RWPE2 (cell line): ENCODE measurements around the gene ASB4.

ENCODE experiments used
- ATAC-seq: fragments of 200-7000 bp; cut with Tn5 transposase; 3 replicates; pipeline ENCODE4 v1.9.1; 2021; ENCODE audit warnings: low read depth
- DNase-seq: peaks from one replicate; pipeline ENCODE4 v3.0.0-alpha.2; 2020; ENCODE audit warnings: low spot score
- H3K27ac ChIP-seq: fragments of 450-650 bp; 2 replicates; pipeline ENCODE4 v1.5.1; 2017; ENCODE audit warnings: mild to moderate bottlenecking; ENCODE audit not compliant: poor library complexity, severe bottlenecking
- H3K27me3 ChIP-seq: fragments of 250-450 bp; sonication (Bioruptor Pico); 2 replicates; pipeline ENCODE4 v1.5.1; 2021; ENCODE audit warnings: mild to moderate bottlenecking, moderate library complexity; ENCODE audit not compliant: insufficient read depth, poor library complexity, severe bottlenecking
- H3K36me3 ChIP-seq: fragments of 250-450 bp; sonication (Bioruptor Pico); 2 replicates; pipeline ENCODE4 v1.5.1; 2020; ENCODE audit warnings: low read depth, mild to moderate bottlenecking, moderate library complexity
- H3K4me1 ChIP-seq: fragments of 250-450 bp; sonication (Bioruptor Pico); 2 replicates; pipeline ENCODE4 v1.5.1; 2021; ENCODE audit warnings: mild to moderate bottlenecking, moderate library complexity; ENCODE audit not compliant: insufficient read depth, poor library complexity, severe bottlenecking
- H3K4me3 ChIP-seq: fragments of 250-450 bp; sonication (Bioruptor Pico); 2 replicates; pipeline ENCODE4 v1.5.1; 2021; ENCODE audit warnings: mild to moderate bottlenecking, moderate library complexity; ENCODE audit not compliant: severe bottlenecking
- H3K9me3 ChIP-seq: fragments of 250-450 bp; sonication (Bioruptor Pico); 2 replicates; pipeline ENCODE4 v1.5.1; 2021; ENCODE audit warnings: mild to moderate bottlenecking, moderate library complexity; ENCODE audit not compliant: severe bottlenecking
- TF ChIP-seq, protein P1 (sequence below): fragments of 450-650 bp; IDR thresholded peaks from one replicate; pipeline ENCODE4 v1.5.1; 2017; ENCODE audit warnings: mild to moderate bottlenecking, moderate library complexity; ENCODE audit not compliant: poor library complexity, severe bottlenecking

The ASB4 gene

DNA sequence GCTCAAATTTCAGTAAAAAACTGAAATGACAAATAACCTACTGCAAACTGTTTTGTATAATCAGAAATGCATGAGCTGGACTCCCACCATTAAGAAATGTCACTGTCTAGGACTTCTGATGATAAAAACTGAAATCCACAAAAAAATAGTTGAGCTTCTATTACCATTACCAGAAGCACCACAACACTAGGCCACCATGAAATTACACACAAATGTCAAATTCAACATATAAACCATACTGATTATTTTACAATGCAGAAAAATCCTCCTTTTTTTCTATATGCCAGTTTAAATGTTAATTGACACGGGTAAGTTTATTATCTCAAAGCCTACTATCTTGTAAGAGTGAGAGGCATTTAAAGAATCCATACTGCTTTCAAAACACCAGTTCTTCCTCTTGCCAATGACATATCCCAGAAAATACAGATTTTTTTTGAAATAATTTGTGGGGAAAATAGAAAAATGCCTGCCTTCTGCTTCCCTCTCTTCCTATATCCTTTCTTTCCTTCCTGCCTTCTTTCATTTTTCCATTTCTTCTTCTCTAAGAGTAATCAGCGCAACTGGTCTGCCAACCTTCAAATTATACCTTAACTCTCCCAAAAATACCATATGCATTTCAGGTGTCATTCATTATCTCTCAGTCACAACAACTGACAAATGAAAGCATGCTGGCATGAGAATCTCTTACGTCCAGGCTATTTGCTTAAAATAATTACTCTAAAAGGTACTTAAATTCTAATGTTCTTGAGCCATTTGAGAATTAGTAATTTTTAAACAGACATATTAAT, 98.3 kb downstream of the ASB4 start:
- Histone ChIP-seq H3K4me3 (no peak overlapping the region), H3K27me3 (peaks cover 4% of the 10 kb centered on the region), H3K4me1 (no peaks in the 10 kb centered on the region), H3K36me3 (no peaks in the 10 kb centered on the region), H3K9me3 (no peaks in the 10 kb centered on the region), H3K27ac (no peak overlapping the region)
- ATAC-seq (no peak), DNase-seq (no peak)
- TF ChIP-seq, protein P1, sequence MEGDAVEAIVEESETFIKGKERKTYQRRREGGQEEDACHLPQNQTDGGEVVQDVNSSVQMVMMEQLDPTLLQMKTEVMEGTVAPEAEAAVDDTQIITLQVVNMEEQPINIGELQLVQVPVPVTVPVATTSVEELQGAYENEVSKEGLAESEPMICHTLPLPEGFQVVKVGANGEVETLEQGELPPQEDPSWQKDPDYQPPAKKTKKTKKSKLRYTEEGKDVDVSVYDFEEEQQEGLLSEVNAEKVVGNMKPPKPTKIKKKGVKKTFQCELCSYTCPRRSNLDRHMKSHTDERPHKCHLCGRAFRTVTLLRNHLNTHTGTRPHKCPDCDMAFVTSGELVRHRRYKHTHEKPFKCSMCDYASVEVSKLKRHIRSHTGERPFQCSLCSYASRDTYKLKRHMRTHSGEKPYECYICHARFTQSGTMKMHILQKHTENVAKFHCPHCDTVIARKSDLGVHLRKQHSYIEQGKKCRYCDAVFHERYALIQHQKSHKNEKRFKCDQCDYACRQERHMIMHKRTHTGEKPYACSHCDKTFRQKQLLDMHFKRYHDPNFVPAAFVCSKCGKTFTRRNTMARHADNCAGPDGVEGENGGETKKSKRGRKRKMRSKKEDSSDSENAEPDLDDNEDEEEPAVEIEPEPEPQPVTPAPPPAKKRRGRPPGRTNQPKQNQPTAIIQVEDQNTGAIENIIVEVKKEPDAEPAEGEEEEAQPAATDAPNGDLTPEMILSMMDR: no peak

DNA sequence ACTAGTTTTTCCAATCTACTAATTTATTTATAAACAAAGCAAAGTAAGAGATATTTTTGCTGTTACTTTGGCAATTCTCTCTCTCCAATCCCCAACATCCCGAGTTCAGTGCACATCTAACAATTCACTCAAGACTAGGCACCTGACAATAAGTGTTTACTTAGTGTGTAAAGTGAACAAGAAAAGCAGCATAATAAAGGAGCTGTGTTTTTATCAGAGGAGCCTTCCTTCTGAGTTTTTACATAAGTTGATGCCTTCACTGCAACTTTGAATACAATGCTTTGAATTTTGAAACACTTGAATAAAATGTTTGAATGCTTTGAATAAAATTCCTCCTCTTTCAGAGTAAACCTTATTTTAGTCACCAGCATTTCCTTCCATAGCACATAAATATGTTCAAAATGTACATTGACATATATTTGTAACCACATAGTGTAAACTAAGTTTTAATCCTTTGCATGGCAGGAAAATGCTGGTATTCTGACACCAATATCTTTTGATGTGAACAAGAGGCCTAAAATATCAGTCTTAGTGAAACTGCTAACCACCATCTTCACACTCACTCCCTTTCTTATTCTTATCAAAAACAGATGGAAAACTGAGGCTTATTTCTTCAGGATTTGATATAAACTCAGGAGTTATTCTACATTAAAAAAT, 99.2 kb downstream of the ASB4 start:
- no peak for ATAC-seq
- TF ChIP-seq, protein P1: no peak
- H3K4me3 ChIP-seq: no peak overlapping the region
- no peaks in the 10 kb centered on the region for H3K4me1 ChIP-seq
- H3K9me3 ChIP-seq: no peaks in the 10 kb centered on the region
- DNase-seq: no peak
- H3K27me3 ChIP-seq: peaks cover 4% of the 10 kb centered on the region
- no peaks in the 10 kb centered on the region for H3K36me3 ChIP-seq
- no peak overlapping the region for H3K27ac ChIP-seq

DNA sequence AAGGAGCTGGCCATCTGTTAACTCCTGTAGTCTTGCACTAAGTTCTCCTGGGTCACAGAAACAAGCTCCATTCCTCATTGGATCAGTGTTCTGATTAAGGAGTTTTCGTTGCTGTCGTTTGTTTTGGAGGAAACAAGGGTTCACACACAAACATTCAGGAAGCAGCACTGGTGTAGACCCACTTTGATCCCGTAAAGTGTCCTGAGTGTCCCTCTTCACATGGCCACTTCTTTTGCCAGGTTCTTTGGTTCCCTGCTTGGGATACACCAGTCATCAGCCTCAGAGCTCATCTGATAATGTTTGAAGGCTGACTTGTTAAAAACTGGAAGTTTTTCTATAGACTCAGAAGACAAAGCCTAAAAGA, 99.7 kb downstream of the ASB4 start:
- Histone ChIP-seq H3K27ac (no peak overlapping the region), H3K4me1 (no peaks in the 10 kb centered on the region), H3K36me3 (no peaks in the 10 kb centered on the region), H3K9me3 (no peaks in the 10 kb centered on the region), H3K27me3 (peaks cover 4% of the 10 kb centered on the region), H3K4me3 (no peak overlapping the region)
- no peak for DNase-seq
- ATAC-seq: no peak
- TF ChIP-seq, protein P1: no peak

DNA sequence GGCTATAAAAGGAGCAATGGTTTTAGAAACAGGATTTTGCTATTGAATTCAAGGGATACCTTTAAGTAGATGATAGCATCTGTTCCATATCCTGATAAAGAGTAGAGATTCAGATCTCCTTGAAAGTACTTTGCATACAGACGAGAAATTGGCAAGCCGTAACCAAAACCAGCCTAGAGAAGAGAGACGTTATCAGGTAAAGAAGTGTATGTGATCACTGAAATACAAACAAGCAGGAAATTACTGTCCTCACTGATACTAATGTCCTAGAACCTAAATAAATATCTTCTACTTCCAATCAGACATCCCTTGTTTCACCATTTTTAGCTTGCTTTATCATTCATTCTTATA, 101.2 kb downstream of the ASB4 start:
- Histone ChIP-seq H3K4me3 (no peak overlapping the region), H3K27me3 (peaks cover 4% of the 10 kb centered on the region), H3K4me1 (no peaks in the 10 kb centered on the region), H3K36me3 (no peaks in the 10 kb centered on the region), H3K9me3 (no peaks in the 10 kb centered on the region), H3K27ac (no peak overlapping the region)
- DNase-seq (no peak), ATAC-seq (no peak)
- TF ChIP-seq, protein P1: no peak

DNA sequence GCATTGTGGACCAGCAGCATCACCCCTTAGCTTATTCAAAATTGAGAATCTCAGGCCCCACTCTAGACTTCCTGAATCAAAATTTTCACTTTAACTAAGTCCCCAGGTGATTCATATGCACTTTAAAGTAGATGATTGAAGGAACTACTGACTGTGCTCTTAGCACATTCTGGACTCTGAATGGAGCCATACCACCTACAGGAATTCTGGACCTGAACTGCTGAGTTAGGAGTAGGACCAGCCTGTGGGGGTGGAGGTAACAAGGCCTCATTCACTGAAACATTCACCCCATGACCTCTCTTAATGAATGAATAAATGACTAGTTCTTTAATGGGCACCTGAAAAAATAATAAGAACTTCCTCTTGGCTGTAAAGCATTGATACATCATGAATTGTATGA, 103.3 kb downstream of the ASB4 start:
- Histone ChIP-seq H3K27ac (no peak overlapping the region), H3K27me3 (no peaks in the 10 kb centered on the region), H3K9me3 (no peaks in the 10 kb centered on the region), H3K4me3 (no peak overlapping the region), H3K4me1 (no peaks in the 10 kb centered on the region), H3K36me3 (no peaks in the 10 kb centered on the region)
- ATAC-seq (no peak), DNase-seq (no peak)
- TF ChIP-seq, protein P1: no peak
